Measurements from ENCODE around the gene CDK1.

CDK1 gene

DNA sequence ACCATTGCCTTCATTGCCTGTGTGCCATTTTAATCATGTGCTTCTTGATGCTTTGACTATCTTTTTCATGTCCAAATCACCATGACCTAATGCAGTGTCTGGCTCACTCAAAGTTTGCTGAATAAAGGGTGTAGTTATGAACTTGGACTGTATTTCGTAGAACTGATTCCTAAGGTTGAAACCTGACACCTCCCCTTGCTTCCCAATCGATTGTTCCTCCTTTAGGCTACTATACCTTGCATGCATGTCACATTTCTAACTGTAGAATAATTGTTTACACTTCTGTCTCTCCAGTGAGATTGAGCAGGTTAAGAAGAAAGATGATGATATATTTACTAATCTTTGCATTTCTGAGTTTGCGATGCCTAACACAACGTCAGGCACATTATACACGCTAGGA is 41.0 kb upstream of the CDK1 start:
- FAIRE-seq, result no peak
- TF ChIP-seq POLR2AphosphoS5 (IDR thresholded peaks at IDR 0.05; ENCODE audit: low read depth, low read length), result no peak
- TF ChIP-seq POLR2A (IDR thresholded peaks at IDR 0.05; ENCODE audit: low read depth, low read length), result no peak
- TF ChIP-seq PAX5 (IDR thresholded peaks at IDR 0.05; ENCODE audit: insufficient read depth, low read length, severe bottlenecking), result no peak
- TF ChIP-seq POU2F2 (IDR thresholded peaks at IDR 0.05; ENCODE audit: low read depth, low read length), result no peak
- no peak for TF ChIP-seq SPI1 (IDR thresholded peaks at IDR 0.05; ENCODE audit: low read depth, low read length)
- no peak for TF ChIP-seq TAF1 (IDR thresholded peaks at IDR 0.05; ENCODE audit: low read depth, low read length)
- DNase-seq (ENCODE audit: insufficient read length, low spot score), result no peak

DNA sequence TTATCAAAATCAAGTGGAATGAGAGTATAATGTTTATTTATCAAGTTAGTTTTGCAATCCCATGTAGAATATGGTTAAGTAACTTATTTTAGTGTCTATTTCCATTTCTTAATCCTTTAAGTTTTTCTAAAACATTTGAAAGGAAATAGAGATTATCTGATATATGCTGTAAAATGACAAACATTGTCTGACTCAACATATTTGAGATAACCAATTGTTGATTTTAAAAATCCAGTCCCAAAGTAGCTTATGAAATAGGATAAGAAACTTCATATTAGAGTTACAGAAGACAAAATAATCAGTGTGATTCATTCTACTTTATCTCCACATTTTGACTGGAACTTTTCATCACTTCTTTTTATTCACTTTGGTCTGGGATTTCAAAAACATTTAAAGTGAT is 38.7 kb upstream of the CDK1 start:
- no peak for TF ChIP-seq POLR2A (IDR thresholded peaks at IDR 0.05; ENCODE audit: low read depth, low read length)
- no peak for TF ChIP-seq SPI1 (IDR thresholded peaks at IDR 0.05; ENCODE audit: low read depth, low read length)
- no peak for TF ChIP-seq POLR2AphosphoS5 (IDR thresholded peaks at IDR 0.05; ENCODE audit: low read depth, low read length)
- TF ChIP-seq POU2F2 (IDR thresholded peaks at IDR 0.05; ENCODE audit: low read depth, low read length), result no peak
- TF ChIP-seq TAF1 (IDR thresholded peaks at IDR 0.05; ENCODE audit: low read depth, low read length), result no peak
- no peak for TF ChIP-seq PAX5 (IDR thresholded peaks at IDR 0.05; ENCODE audit: insufficient read depth, low read length, severe bottlenecking)
- DNase-seq (ENCODE audit: insufficient read length, low spot score) (no peak), FAIRE-seq (no peak)

DNA sequence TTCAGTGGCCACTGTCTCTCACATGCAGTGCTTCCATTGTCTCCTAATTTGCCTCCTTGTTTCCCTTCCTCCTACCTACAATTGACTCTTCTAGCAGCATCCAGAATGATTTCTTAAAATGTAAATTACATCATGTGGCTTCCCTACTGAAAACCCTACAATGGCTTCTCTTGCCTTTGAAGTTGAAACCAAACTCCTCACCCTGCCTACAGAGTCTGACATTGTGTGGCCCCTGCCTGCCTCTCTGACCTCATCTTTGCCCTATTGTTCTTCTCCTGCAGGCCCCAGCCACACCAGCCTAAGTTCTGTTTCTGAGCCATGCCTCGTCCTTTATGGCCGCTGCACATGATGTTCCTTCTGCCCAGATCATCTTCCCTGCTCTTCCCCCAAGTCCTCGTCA is 35.8 kb upstream of the CDK1 start:
- FAIRE-seq (no peak), DNase-seq (ENCODE audit: insufficient read length, low spot score) (no peak)
- TF ChIP-seq PAX5 (IDR thresholded peaks at IDR 0.05; ENCODE audit: insufficient read depth, low read length, severe bottlenecking), result no peak

DNA sequence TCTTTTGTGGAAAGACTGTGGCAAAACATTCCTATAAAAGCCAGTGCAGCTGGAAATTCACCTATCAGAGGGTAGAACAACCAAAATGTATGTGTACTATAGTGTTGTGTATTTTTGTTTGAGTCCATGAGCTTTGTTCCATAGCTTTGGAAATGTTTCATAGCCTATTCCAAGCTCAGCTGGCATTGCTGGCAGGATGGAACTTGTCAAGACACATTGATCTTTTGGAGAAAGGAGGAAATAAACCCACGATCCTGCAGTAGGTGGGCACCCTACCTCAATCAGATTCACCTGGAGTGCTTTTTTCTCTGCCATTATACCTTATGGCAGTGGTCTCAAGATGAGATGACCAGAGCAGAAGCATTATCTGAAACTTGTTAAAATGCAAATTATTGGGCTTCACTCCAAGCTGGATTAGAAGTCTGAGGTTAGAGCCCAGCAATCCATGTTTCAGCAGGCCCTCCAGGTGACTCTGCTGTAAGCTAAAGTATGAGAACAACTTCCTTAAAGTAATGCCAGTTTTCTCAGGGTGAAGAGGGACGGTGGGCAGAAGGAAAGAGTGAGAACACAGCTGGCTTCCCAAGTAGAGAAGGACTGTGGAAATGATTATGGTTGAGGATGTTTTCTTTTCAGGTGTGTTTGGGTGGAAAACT is 30.3 kb upstream of the CDK1 start:
- FAIRE-seq (no peak), DNase-seq (ENCODE audit: insufficient read length, low spot score) (no peak)
- TF ChIP-seq POLR2A (IDR thresholded peaks at IDR 0.05; ENCODE audit: low read depth, low read length), result no peak
- TF ChIP-seq PAX5 (IDR thresholded peaks at IDR 0.05; ENCODE audit: insufficient read depth, low read length, severe bottlenecking), result no peak
- no peak for TF ChIP-seq POU2F2 (IDR thresholded peaks at IDR 0.05; ENCODE audit: low read depth, low read length)
- no peak for TF ChIP-seq SPI1 (IDR thresholded peaks at IDR 0.05; ENCODE audit: low read depth, low read length)
- no peak for TF ChIP-seq POLR2AphosphoS5 (IDR thresholded peaks at IDR 0.05; ENCODE audit: low read depth, low read length)
- no peak for TF ChIP-seq TAF1 (IDR thresholded peaks at IDR 0.05; ENCODE audit: low read depth, low read length)

DNA sequence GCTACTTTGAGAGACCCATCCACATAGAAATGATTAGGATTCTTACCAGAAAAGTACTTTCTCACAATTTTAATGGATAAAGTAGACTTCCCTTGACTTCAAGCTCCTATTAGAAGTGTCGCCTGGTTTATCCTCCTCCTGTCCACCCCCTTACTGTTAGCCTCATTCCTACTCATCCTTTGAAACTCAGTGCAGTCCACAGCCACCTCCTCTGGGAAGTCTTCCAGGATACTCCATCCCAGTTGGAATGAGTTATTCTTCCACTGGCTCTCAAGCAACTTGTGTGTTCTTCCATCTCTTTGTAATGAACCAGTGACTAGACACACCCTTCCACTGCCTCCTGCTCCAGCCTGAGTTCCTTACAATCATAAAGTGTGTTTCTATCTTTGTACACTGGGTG is 25.1 kb upstream of the CDK1 start:
- no peak for DNase-seq (ENCODE audit: insufficient read length, low spot score)
- no peak for TF ChIP-seq POLR2AphosphoS5 (IDR thresholded peaks at IDR 0.05; ENCODE audit: low read depth, low read length)
- FAIRE-seq, result no peak

DNA sequence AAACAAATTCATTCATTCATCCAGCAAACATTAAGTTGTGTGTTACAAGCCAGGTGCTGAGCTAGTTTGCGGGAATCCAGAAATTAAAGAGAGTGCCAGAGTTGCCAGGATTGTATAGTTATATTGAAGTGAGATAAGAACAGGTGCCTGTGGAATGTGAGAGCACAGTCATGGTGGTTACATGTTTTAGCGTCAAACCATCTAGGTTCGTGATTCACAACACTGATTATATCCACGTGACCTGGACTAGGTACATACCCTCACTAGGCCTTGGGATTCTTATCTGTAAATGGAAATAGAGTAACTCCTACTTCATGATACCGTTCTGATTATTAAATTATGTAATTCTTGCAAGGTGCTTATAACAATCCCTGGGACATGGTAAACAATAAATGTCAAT is 24.5 kb upstream of the CDK1 start:
- DNase-seq (ENCODE audit: insufficient read length, low spot score), result no peak
- TF ChIP-seq POLR2A (IDR thresholded peaks at IDR 0.05; ENCODE audit: low read depth, low read length) (no peak), SPI1 (IDR thresholded peaks at IDR 0.05; ENCODE audit: low read depth, low read length) (no peak), TAF1 (IDR thresholded peaks at IDR 0.05; ENCODE audit: low read depth, low read length) (no peak), POLR2AphosphoS5 (IDR thresholded peaks at IDR 0.05; ENCODE audit: low read depth, low read length) (no peak), PAX5 (IDR thresholded peaks at IDR 0.05; ENCODE audit: insufficient read depth, low read length, severe bottlenecking) (no peak), POU2F2 (IDR thresholded peaks at IDR 0.05; ENCODE audit: low read depth, low read length) (no peak)
- FAIRE-seq, result no peak

DNA sequence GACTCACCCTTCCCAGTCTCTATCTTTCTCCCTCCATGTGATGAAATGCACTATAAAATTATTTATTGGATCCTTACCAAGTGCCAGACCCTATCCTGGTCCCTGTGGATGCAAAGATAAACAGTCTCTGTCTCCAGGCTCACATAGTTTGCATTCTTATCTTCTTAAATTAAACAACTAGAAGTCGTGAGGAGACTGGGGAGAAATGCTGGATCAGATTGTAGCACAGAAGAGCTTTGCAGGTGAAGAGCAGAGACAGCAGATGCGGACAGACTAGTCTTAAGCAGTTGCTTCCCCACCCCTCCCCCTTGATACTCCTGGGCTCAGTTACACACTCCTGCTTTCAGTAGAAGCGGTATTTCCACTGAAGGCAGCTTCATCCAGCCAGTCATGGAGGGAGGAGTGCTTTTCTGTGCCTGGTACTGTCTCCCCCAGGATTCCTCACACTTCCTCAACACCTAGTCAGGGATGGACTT is 20.8 kb upstream of the CDK1 start:
- DNase-seq (ENCODE audit: insufficient read length, low spot score), result no peak
- FAIRE-seq, result no peak
- TF ChIP-seq PAX5 (IDR thresholded peaks at IDR 0.05; ENCODE audit: insufficient read depth, low read length, severe bottlenecking) (no peak), POU2F2 (IDR thresholded peaks at IDR 0.05; ENCODE audit: low read depth, low read length) (no peak), SPI1 (IDR thresholded peaks at IDR 0.05; ENCODE audit: low read depth, low read length) (no peak)

DNA sequence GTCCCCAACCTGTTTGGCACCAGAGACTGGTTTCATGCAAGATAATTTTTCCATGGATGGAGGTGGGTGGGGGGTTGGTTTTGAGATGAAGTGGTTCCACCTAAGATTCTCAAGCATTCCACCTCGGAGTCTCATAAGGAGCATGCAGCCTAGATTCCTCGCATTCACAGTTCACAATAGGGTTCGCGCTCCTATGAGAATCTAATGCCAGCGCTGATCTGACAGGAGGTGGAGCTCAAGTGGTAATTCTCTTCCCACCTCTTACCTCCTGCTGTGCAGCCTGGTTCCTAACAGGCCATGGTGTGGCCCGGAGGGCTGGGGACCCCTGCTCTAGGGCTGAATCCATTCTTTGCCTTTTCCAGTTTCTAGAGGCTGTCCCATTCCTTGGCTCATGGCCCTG is 19.1 kb upstream of the CDK1 start:
- no peak for DNase-seq (ENCODE audit: insufficient read length, low spot score)
- no peak for FAIRE-seq
- TF ChIP-seq PAX5 (IDR thresholded peaks at IDR 0.05; ENCODE audit: insufficient read depth, low read length, severe bottlenecking) (no peak), SPI1 (IDR thresholded peaks at IDR 0.05; ENCODE audit: low read depth, low read length) (no peak), POLR2A (IDR thresholded peaks at IDR 0.05; ENCODE audit: low read depth, low read length) (no peak), POU2F2 (IDR thresholded peaks at IDR 0.05; ENCODE audit: low read depth, low read length) (no peak), TAF1 (IDR thresholded peaks at IDR 0.05; ENCODE audit: low read depth, low read length) (no peak), POLR2AphosphoS5 (IDR thresholded peaks at IDR 0.05; ENCODE audit: low read depth, low read length) (no peak)

DNA sequence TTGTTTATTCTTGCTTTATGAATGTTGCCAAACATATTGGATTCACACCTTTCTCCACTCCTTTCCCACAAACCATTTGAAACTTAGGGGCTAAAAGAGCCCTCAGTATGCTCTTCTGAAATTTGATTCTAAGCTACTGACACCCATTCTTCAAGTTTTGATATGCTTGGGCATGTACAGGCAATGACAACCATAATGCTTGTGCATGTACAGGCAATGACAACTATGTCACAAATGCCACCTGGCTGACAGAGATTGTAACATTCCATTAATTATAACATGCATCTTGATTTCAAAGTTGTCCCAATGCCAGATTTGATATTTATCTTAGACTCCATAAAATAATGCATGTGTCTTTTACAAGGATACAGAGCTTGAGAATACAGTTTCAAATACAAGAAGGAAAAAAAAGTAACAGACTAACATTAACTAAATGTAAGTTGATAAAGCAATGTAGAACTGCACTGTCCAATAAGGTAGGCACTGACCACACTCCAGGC is 17.5 kb upstream of the CDK1 start:
- FAIRE-seq, result no peak
- DNase-seq (ENCODE audit: insufficient read length, low spot score), result no peak
- TF ChIP-seq PAX5 (IDR thresholded peaks at IDR 0.05; ENCODE audit: insufficient read depth, low read length, severe bottlenecking), result no peak
- no peak for TF ChIP-seq POU2F2 (IDR thresholded peaks at IDR 0.05; ENCODE audit: low read depth, low read length)
- TF ChIP-seq TAF1 (IDR thresholded peaks at IDR 0.05; ENCODE audit: low read depth, low read length), result no peak
- no peak for TF ChIP-seq POLR2AphosphoS5 (IDR thresholded peaks at IDR 0.05; ENCODE audit: low read depth, low read length)
- no peak for TF ChIP-seq SPI1 (IDR thresholded peaks at IDR 0.05; ENCODE audit: low read depth, low read length)
- no peak for TF ChIP-seq POLR2A (IDR thresholded peaks at IDR 0.05; ENCODE audit: low read depth, low read length)

DNA sequence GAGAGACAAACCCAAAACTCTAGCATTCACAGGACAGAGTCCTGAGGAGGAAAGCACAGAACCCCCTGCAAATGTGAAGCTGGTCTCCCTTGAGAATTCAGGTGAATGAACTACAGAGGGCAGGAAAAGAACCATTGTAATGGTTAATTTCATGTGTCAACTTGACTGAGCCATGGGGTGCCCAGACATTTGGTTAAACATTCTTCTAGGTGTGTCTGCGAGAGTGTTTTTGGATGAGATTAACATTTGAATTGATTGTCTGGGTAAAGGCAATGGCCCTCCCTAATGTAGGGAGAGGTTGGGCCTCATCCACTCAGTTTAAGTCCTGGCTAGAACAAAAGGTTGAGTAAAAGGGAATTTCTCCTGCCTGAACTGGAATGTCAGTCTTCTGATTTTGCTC is 15.7 kb upstream of the CDK1 start:
- no peak for DNase-seq (ENCODE audit: insufficient read length, low spot score)
- TF ChIP-seq POU2F2 (IDR thresholded peaks at IDR 0.05; ENCODE audit: low read depth, low read length) (no peak), POLR2AphosphoS5 (IDR thresholded peaks at IDR 0.05; ENCODE audit: low read depth, low read length) (no peak), PAX5 (IDR thresholded peaks at IDR 0.05; ENCODE audit: insufficient read depth, low read length, severe bottlenecking) (no peak), TAF1 (IDR thresholded peaks at IDR 0.05; ENCODE audit: low read depth, low read length) (no peak), SPI1 (IDR thresholded peaks at IDR 0.05; ENCODE audit: low read depth, low read length) (no peak), POLR2A (IDR thresholded peaks at IDR 0.05; ENCODE audit: low read depth, low read length) (no peak)
- no peak for FAIRE-seq
